Tibial nerve (tissue), 4 donors: ENCODE results near the gene ZCCHC2. TPM values are rescaled to one million over a fixed set of nuclear protein-coding genes. Genes with fewer than 3 reads are reported as not detected.

Experiments used
- DNase-seq, 2 donors: peaks; one replicate each; pipeline ENCODE4 v3.0.0-alpha.2; 2019; ENCODE audit warnings: low spot score in 2 of 2
- H3K27ac ChIP-seq, 4 donors: fragments of 200-600 bp; sonication (generic) in 3 of 4; one replicate each; pipeline ENCODE4 v1.5.1; 2017 to 2019; ENCODE audit warnings: mild to moderate bottlenecking in 1 of 4
- H3K27me3 ChIP-seq, 2 donors: fragments of 200-600 bp; sonication (generic) in 1 of 2; one replicate each; pipeline versions ENCODE4 v1.5.1 to v1.6.0; 2017 to 2019
- H3K36me3 ChIP-seq, 3 donors: fragments of 200-600 bp; sonication (generic); one replicate each; pipeline ENCODE4 v1.5.1; 2018 to 2019
- H3K4me1 ChIP-seq, 4 donors: fragments of 200-600 bp; sonication (generic) in 3 of 4; one replicate each; pipeline ENCODE4 v1.5.1; 2017 to 2019
- H3K4me3 ChIP-seq, 4 donors: fragments of 200-600 bp; sonication (generic) in 3 of 4; one replicate each; pipeline ENCODE4 v1.5.1; 2017 to 2019; ENCODE audit warnings: mild to moderate bottlenecking in 1 of 4, moderate library complexity in 1 of 4
- H3K9me3 ChIP-seq, 4 donors: fragments of 200-600 bp; sonication (generic) in 3 of 4; one replicate each; pipeline ENCODE4 v1.5.1; 2017 to 2019
- EP300 ChIP-seq, 2 donors: sonication (generic); formaldehyde crosslinking; IDR thresholded peaks; one replicate each; pipeline ENCODE4 v1.6.1; 2017; ENCODE audit warnings: antibody characterized with exemption in 2 of 2, mild to moderate bottlenecking in 1 of 2
- POLR2A ChIP-seq, 2 donors: fragments of 450-650 bp; IDR thresholded peaks; one replicate each; pipeline ENCODE4 v1.6.1; 2017; ENCODE audit warnings: antibody characterized with exemption in 2 of 2, mild to moderate bottlenecking in 2 of 2, moderate library complexity in 2 of 2
- WGBS, 2 donors: methylation state at CpG; one replicate each; pipeline ENCODE4 v1.1.5; 2018; 5-methylcytosine and 5-hydroxymethylcytosine counted together
- total RNA-seq, 4 donors: library from RNA; depleted of rRNA; stranded (reverse); fragments of >200 nt; gene quantifications; one replicate each; pipeline ENCODE4 v1.1.0, GENCODE V29; 2016
- TF ChIP-seq, protein P1 (sequence below), 5 experiments: fragments of 200-600 bp in 3 of 5; fragments of 450-650 bp in 2 of 5; sonication (generic) in 3 of 5; IDR thresholded peaks; one replicate each; pipeline ENCODE4 v1.5.1; 2016 to 2019; ENCODE audit warnings: antibody characterized with exemption in 5 of 5, mild to moderate bottlenecking in 3 of 5, moderate library complexity in 2 of 5

The ZCCHC2 gene
- total RNA-seq, 4 donors from 2014 or later: 32.4 to 49.4 (median 38.4) TPM

DNA sequence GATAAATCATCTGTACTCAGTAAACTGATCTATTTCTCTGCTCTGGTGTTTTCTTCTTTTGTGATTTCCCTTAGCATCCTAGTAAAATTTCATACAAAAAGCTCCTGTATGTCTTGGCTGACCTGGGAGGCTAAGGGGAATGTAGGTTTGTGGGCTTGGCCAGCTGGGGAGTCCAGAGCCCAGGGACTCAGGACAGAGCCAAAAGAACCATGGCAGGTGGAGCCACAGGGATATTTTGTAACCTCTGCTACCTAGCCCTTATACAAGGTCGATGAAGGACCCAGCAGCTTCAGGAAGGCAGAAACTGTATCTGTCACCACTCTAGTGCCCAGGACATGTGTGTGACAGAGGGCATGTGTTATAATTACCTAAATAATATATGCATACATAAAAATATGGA, 22.7 kb upstream of the ZCCHC2 start:
- WGBS, 2 donors: 79 to 88% methylated on average over 1 of the region's 1 CpG
- DNase-seq: no peak
- Histone ChIP-seq H3K27ac (no peak overlapping the region), H3K36me3 (peaks cover 0 to 3% (median 0%) of the 10 kb centered on the region in 3 donors), H3K27me3 (no peaks in the 10 kb centered on the region), H3K4me1 (no peaks in the 10 kb centered on the region), H3K4me3 (no peak overlapping the region), H3K9me3 (peaks cover 0 to 4% (median 0%) of the 10 kb centered on the region in 4 donors)
- no peak for TF ChIP-seq POLR2A (IDR thresholded peaks at IDR 0.05)
- TF ChIP-seq, protein P1, sequence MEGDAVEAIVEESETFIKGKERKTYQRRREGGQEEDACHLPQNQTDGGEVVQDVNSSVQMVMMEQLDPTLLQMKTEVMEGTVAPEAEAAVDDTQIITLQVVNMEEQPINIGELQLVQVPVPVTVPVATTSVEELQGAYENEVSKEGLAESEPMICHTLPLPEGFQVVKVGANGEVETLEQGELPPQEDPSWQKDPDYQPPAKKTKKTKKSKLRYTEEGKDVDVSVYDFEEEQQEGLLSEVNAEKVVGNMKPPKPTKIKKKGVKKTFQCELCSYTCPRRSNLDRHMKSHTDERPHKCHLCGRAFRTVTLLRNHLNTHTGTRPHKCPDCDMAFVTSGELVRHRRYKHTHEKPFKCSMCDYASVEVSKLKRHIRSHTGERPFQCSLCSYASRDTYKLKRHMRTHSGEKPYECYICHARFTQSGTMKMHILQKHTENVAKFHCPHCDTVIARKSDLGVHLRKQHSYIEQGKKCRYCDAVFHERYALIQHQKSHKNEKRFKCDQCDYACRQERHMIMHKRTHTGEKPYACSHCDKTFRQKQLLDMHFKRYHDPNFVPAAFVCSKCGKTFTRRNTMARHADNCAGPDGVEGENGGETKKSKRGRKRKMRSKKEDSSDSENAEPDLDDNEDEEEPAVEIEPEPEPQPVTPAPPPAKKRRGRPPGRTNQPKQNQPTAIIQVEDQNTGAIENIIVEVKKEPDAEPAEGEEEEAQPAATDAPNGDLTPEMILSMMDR (IDR thresholded peaks at IDR 0.05): no peak
- TF ChIP-seq EP300 (IDR thresholded peaks at IDR 0.05): no peak

DNA sequence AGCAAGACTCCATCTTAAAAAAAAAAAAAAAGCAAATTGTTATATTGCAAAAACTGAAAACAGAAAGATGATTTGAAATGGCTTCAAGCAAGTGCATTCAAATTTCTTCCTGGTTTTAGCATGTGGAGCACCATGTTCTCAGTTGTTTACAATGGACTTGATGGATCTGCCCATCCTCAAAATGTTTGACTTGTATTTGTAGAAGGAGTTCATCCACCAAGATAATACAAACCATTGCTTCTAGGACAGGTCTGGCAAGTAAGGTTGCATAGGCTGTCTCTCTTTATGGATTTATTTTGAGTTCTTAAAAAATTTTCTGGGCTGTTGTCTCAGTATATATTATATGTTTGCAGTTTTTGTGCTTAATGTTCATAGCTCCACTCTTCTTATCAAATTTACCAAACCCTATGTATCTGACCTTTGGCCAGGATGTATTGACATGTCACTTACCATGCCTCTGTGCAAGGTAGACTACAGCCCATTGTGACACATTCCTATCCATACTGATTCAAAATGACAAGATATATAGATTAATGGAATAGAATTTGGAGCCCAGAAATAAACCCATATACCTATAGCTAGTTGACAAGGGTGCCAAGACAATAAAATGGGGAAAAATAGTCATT, 21.7 kb upstream of the ZCCHC2 start:
- TF ChIP-seq, protein P1 (IDR thresholded peaks at IDR 0.05): no peak
- no peak for TF ChIP-seq POLR2A (IDR thresholded peaks at IDR 0.05)
- no peak for TF ChIP-seq EP300 (IDR thresholded peaks at IDR 0.05)
- DNase-seq: no peak
- no peak overlapping the region for H3K4me3 ChIP-seq
- H3K36me3 ChIP-seq: peaks cover 0 to 3% (median 0%) of the 10 kb centered on the region in 3 donors
- no peak overlapping the region for H3K27ac ChIP-seq
- peaks cover 0 to 4% (median 0%) of the 10 kb centered on the region in 4 donors for H3K9me3 ChIP-seq
- no peaks in the 10 kb centered on the region for H3K27me3 ChIP-seq
- peaks cover 0 to 5% (median 0%) of the 10 kb centered on the region in 4 donors for H3K4me1 ChIP-seq

DNA sequence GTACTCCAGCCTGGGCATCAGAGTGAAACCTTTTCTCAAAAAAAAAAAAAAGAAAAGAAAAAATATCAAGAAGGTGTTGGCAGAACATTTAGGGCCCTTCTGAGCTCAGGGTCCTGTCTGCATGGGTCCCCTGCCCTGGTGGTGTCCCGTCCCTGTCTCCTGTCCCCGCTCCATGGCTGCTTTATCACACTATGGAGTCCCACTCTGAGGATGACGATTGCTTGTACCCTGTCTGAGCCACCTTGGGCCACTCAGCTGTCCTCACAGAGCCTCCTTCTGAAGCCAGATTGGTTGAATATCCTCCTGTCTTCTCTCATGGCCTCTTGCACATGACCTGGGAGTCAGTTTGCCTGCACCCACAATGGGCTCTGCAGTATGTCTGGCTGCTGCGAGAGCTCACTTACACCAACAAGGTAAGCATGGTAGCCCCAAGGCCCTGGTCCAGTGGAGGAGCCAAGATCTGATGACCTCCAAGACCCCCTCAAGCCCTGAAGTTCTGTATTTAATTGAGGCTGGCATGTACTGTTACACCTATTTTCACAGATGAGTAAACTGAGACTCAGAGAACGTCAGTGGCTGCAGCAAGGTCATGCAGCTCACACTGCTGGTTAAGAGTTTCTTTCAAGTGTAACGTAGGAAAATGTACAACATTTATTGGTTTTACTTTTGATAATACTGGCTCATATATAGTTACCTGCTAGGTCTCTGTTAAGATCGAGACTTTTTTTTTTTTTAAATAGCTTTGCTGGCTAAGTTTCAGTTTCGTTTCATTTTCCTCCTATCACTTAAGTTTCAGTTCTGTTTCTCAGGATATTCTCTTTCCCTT, 16.9 kb upstream of the ZCCHC2 start:
- peaks cover 0 to 5% (median 0%) of the 10 kb centered on the region in 4 donors for H3K9me3 ChIP-seq
- H3K27me3 ChIP-seq: no peaks in the 10 kb centered on the region
- peaks cover 0 to 3% (median 0%) of the 10 kb centered on the region in 3 donors for H3K36me3 ChIP-seq
- H3K27ac ChIP-seq: peak overlapping the region in 3 of 4 donors; percentile 30 to 64 (median 55)
- TF ChIP-seq, protein P1 (IDR thresholded peaks at IDR 0.05): no peak
- no peak for TF ChIP-seq EP300 (IDR thresholded peaks at IDR 0.05)
- peak overlapping the region; percentile 21 to 40 (median 32) for H3K4me3 ChIP-seq
- WGBS, 2 donors: 70% methylated on average over 8 of the region's 8 CpGs
- peaks cover 0 to 5% (median 0%) of the 10 kb centered on the region in 4 donors for H3K4me1 ChIP-seq
- DNase-seq: no peak

GRCh38 chr18:62506495-62507143, 16.2 kb upstream of the ZCCHC2 start:
- no peaks in the 10 kb centered on the region for H3K27me3 ChIP-seq
- H3K4me3 ChIP-seq: peak overlapping the region; percentile 21 to 40 (median 32)
- H3K4me1 ChIP-seq: peaks cover 0 to 5% (median 0%) of the 10 kb centered on the region in 4 donors
- H3K36me3 ChIP-seq: peaks cover 0 to 3% (median 0%) of the 10 kb centered on the region in 3 donors
- no peak for DNase-seq
- 56 to 68% methylated on average over 7 of the region's 7 CpGs for WGBS, 2 donors
- peaks cover 0 to 13% (median 0%) of the 10 kb centered on the region in 4 donors for H3K9me3 ChIP-seq
- H3K27ac ChIP-seq: peak overlapping the region in 3 of 4 donors; percentile 30 to 64 (median 55)
- TF ChIP-seq POLR2A (IDR thresholded peaks at IDR 0.05): no peak

DNA sequence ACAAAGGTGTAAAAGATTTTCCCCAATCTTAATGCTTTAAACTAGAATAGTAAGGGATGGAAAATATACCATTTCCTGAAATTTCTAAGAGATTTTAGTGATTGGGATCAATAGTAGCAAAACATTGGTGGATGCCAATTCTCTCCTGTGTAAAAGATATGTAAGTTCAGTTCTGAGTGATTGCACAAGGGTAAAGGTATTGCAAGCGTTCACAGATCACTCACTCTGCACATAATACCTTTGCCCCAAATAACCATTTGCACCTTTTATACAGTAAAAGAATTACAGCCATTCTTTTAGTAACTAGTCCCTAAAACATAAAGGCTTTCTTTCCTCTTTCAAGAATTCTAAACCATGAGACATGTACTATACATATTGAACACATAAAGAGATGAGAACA, 13.0 kb upstream of the ZCCHC2 start:
- no peak for DNase-seq
- WGBS, 2 donors: 94 to 95% methylated on average over 1 of the region's 1 CpG
- no peaks in the 10 kb centered on the region for H3K27me3 ChIP-seq
- no peak overlapping the region for H3K27ac ChIP-seq
- TF ChIP-seq POLR2A (IDR thresholded peaks at IDR 0.05) (no peak), EP300 (IDR thresholded peaks at IDR 0.05) (no peak)
- TF ChIP-seq, protein P1 (IDR thresholded peaks at IDR 0.05): no peak
- no peaks in the 10 kb centered on the region for H3K36me3 ChIP-seq
- peaks cover 0 to 39% (median 9%) of the 10 kb centered on the region in 4 donors for H3K9me3 ChIP-seq
- peaks cover 0 to 5% (median 0%) of the 10 kb centered on the region in 4 donors for H3K4me1 ChIP-seq
- no peak overlapping the region for H3K4me3 ChIP-seq
